K562 (cell line): ENCODE measurements around the gene POFUT2. TPM values are rescaled to one million over a fixed set of nuclear protein-coding genes. Genes with fewer than 3 reads are reported as not detected.

Source experiments
- ATAC-seq: fragments of 200-7000 bp; cut with Tn5 transposase; 3 replicates; pipeline ENCODE4 v1.9.1; 2020; ENCODE audit warnings: moderate library complexity
- BruUV-seq: library from RNA; stranded (reverse); fragments of 400-500 nt; replicated peaks from 2 replicates; lab custom pipeline; 2021; lab: Mats Ljungman, UMichigan
- CTCF ChIA-PET: fragments of 300-600 bp; formaldehyde crosslinking; extraction: SDS; loops from one replicate; lab custom pipeline; 2021; ENCODE audit warnings: low intra/inter-chr PET ratio; lab: Yijun Ruan, JAX
- POLR2A ChIA-PET: fragments of 300-600, 350-650 bp; sonication (Branson Sonifier 250); formaldehyde crosslinking; extraction: SDS; loops from one replicate; lab custom pipeline; 2021; ENCODE audit warnings: antibody characterized with exemption, inconsistent platforms; lab: Yijun Ruan, JAX
- DNase-seq, 4 experiments: peaks; one replicate each; pipeline versions ENCODE4 v3.0.0 to v3.0.0-alpha.2; 2011 to 2018; ENCODE audit warnings: low spot score in 3 of 4, mixed read lengths in 3 of 4; ENCODE audit errors: extremely low read depth in 1 of 4
- FAIRE-seq: peaks from 2 replicates; lab custom pipeline; 2011; peaks lifted over from hg19 to GRCh38; lab: Jason Lieb, UNC
- H2AFZ ChIP-seq: 2 replicates; pipeline ENCODE4 v1.6.0; 2011; ENCODE audit warnings: low read depth, low read length, control low read depth, inconsistent platforms
- H3K27ac ChIP-seq: fragments of 200-600 bp; 3 replicates; pipeline ENCODE4 v1.8.0; 2011; ENCODE audit warnings: low read depth, mild to moderate bottlenecking, control low read depth, inconsistent platforms, low read length, moderate library complexity, mixed read lengths; ENCODE audit errors: extremely low read depth
- H3K27me3 ChIP-seq, 2 experiments: fragments of 300-600 bp in 1 of 2; 2 replicates in 1 of 2; 3 replicates in 1 of 2; pipeline versions ENCODE4 v1.6.0 to v1.8.0; 2011; ENCODE audit warnings: inconsistent platforms in 2 of 2, low read length in 2 of 2, mild to moderate bottlenecking in 1 of 2, mixed read lengths in 1 of 2, moderate library complexity in 1 of 2; ENCODE audit not compliant: control insufficient read depth in 2 of 2, insufficient read depth in 2 of 2
- H3K36me3 ChIP-seq: fragments of 300-600 bp; 3 replicates; pipeline ENCODE4 v1.8.0; 2011; ENCODE audit warnings: mild to moderate bottlenecking, low read length, inconsistent platforms; ENCODE audit not compliant: control insufficient read depth, insufficient read depth
- H3K4me1 ChIP-seq, 2 experiments: fragments of 200-600 bp in 1 of 2; replicated peaks in 1 of 2; 2 replicates in 1 of 2; 3 replicates in 1 of 2; pipeline versions ENCODE4 v1.5.1 to v1.8.0; 2011; ENCODE audit warnings: inconsistent platforms in 2 of 2, low read length in 2 of 2, mild to moderate bottlenecking in 1 of 2, mixed read lengths in 1 of 2, moderate library complexity in 1 of 2; ENCODE audit not compliant: control insufficient read depth in 2 of 2, insufficient read depth in 2 of 2
- H3K4me2 ChIP-seq: 2 replicates; pipeline ENCODE4 v1.6.1; 2011; ENCODE audit warnings: low read length, control low read depth, inconsistent platforms, mixed read lengths; ENCODE audit not compliant: insufficient read depth
- H3K4me3 ChIP-seq: fragments of 200-600 bp; sonication (generic), shearing (Covaris generic); 2 replicates; pipeline ENCODE4 v1.5.1; 2016; ENCODE audit warnings: control low read depth, inconsistent platforms
- H3K79me2 ChIP-seq: fragments of 200-600 bp; 3 replicates; pipeline ENCODE4 v1.8.0; 2011; ENCODE audit warnings: low read length, inconsistent platforms; ENCODE audit not compliant: control insufficient read depth, insufficient read depth
- H3K9ac ChIP-seq, 2 experiments: 2 replicates each; pipeline versions ENCODE4 v1.6.0 to v1.6.1; 2011; ENCODE audit warnings: low read depth in 2 of 2, low read length in 2 of 2, control low read depth in 1 of 2, inconsistent platforms in 1 of 2, mild to moderate bottlenecking in 1 of 2, mixed read lengths in 1 of 2; ENCODE audit not compliant: insufficient read depth in 1 of 2
- H3K9me1 ChIP-seq: one replicate; pipeline ENCODE4 v1.6.0; 2011; ENCODE audit warnings: inconsistent platforms, mild to moderate bottlenecking, low read length, moderate library complexity; ENCODE audit not compliant: control insufficient read depth, insufficient read depth
- H3K9me3 ChIP-seq: replicated peaks from 2 replicates; pipeline ENCODE4 v1.5.1; 2011; ENCODE audit warnings: low read depth, low read length, inconsistent platforms; ENCODE audit not compliant: control insufficient read depth, insufficient read depth
- H4K20me1 ChIP-seq: replicated peaks from 2 replicates; pipeline ENCODE4 v1.6.1; 2011; ENCODE audit warnings: low read length, inconsistent platforms, mixed read lengths; ENCODE audit not compliant: control insufficient read depth, insufficient read depth
- CAMTA2 ChIP-seq: fragments of 250-450 bp; sonication (Bioruptor Pico); conservative IDR thresholded peaks from 2 replicates; pipeline ENCODE4 v1.5.1; 2022
- ETV5 ChIP-seq: sonication (generic); formaldehyde crosslinking; IDR thresholded peaks from 2 replicates; pipeline ENCODE4 v1.4.0; 2020; ENCODE audit warnings: low read depth, mild to moderate bottlenecking, missing genetic modification reagents
- FOXP1 ChIP-seq: sonication (generic); formaldehyde crosslinking; IDR thresholded peaks from 2 replicates; pipeline ENCODE4 v1.8.0; 2022; ENCODE audit warnings: mild to moderate bottlenecking, missing genetic modification reagents
- RBM15 ChIP-seq: fragments of 200-400 bp; formaldehyde crosslinking; IDR thresholded peaks from 2 replicates; pipeline ENCODE4 v1.6.1; 2018; ENCODE audit warnings: mild to moderate bottlenecking, low read length, moderate library complexity; ENCODE audit not compliant: insufficient read depth
- SAFB ChIP-seq: fragments of 200-400 bp; formaldehyde crosslinking; IDR thresholded peaks from 2 replicates; pipeline ENCODE4 v1.6.1; 2017; ENCODE audit warnings: low read depth, low read length, borderline replicate concordance
- STAT5B ChIP-seq: fragments of 250-450 bp; sonication (Bioruptor Pico); IDR thresholded peaks from 2 replicates; pipeline ENCODE4 v1.8.0; 2021; ENCODE audit warnings: mild to moderate bottlenecking, inconsistent platforms
- SUPT5H ChIP-seq: fragments of 450-650 bp; IDR thresholded peaks from 2 replicates; pipeline ENCODE4 v1.6.1; 2016
- TCF7L2 ChIP-seq: fragments of 150-350 bp; IDR thresholded peaks from 2 replicates; pipeline ENCODE4 v1.6.1; 2016; ENCODE audit warnings: low read depth, mild to moderate bottlenecking, low read length, moderate library complexity
- U2AF1 ChIP-seq: fragments of 200-400 bp; formaldehyde crosslinking; optimal IDR thresholded peaks from 2 replicates; pipeline ENCODE3; 2017; ENCODE audit warnings: mild to moderate bottlenecking, low read depth, low read length, moderate library complexity
- ZNF12 ChIP-seq: sonication (generic); formaldehyde crosslinking; IDR thresholded peaks from 2 replicates; pipeline ENCODE4 v1.4.0; 2020; ENCODE audit warnings: mild to moderate bottlenecking, missing genetic modification reagents
- ZNF134 ChIP-seq: fragments of 250-450 bp; sonication (Bioruptor Pico); conservative IDR thresholded peaks from 2 replicates; pipeline ENCODE4 v1.4.0; 2020
- ZNF175 ChIP-seq: fragments of 200-800 bp; sonication (Bioruptor generic); IDR thresholded peaks from 2 replicates; pipeline ENCODE4 v1.6.1; 2016; ENCODE audit warnings: low read depth, mild to moderate bottlenecking, missing genetic modification characterization, missing compliant biosample characterization
- ZNF217 ChIP-seq: sonication (generic); formaldehyde crosslinking; IDR thresholded peaks from 2 replicates; pipeline ENCODE4 v1.8.0; 2022; ENCODE audit warnings: mild to moderate bottlenecking, missing genetic modification reagents
- ZNF431 ChIP-seq: sonication (generic); formaldehyde crosslinking; IDR thresholded peaks from 2 replicates; pipeline ENCODE4 v1.8.0; 2022; ENCODE audit warnings: mild to moderate bottlenecking, missing genetic modification reagents
- ZNF445 ChIP-seq: fragments of 250-450 bp; sonication (Bioruptor Pico); IDR thresholded peaks from 2 replicates; pipeline ENCODE4 v1.4.0; 2020; ENCODE audit warnings: low read depth, mild to moderate bottlenecking, moderate library complexity
- ZSCAN29 ChIP-seq: fragments of 450-650 bp; IDR thresholded peaks from 2 replicates; pipeline ENCODE4 v1.6.1; 2017
- WGBS: fragments of 100-300 bp; shearing (Covaris generic); methylation state at CpG from one replicate; pipeline ENCODE4 v1.1.6; 2016; ENCODE audit warnings: low coverage, mixed read lengths; ENCODE audit not compliant: insufficient coverage; ENCODE audit errors: missing lambda C conversion rate; 5-methylcytosine and 5-hydroxymethylcytosine counted together
- in situ Hi-C: fragments of 300-500 bp; cut with MboI; formaldehyde crosslinking; loops from 4 replicates; pipeline ENCODE4 v1.15.0; 2018; ENCODE audit warnings: inconsistent platforms, mixed read lengths
- intact Hi-C: fragments of 100-400 bp; cut with micrococcal nuclease; formaldehyde crosslinking; loops from 2 replicates; pipeline ENCODE4 v1.14.2; 2022
- polyA plus RNA-seq, 8 experiments: library from polyadenylated mRNA; depleted of rRNA in 4 of 8; stranded (reverse) in 5 of 8; unstranded in 3 of 8; fragments of >200 nt; fragmentation: Nextera tagmentation in 2 of 8; fragmentation: Illumina TruSeq in 1 of 8; extraction: Ambion mirVana in 2 of 8; extraction: Trizol in 1 of 8; gene quantifications; 2 replicates each; pipeline versions ENCODE4 v1.2.1 to v1.2.3, GENCODE V29; 2011 to 2014; ENCODE audit warnings: inconsistent platforms in 1 of 8, missing spikeins in 1 of 8
- total RNA-seq, 7 experiments: library from RNA; depleted of rRNA in 6 of 7; stranded (reverse); fragments of >200 nt in 6 of 7; fragmentation: Illumina TruSeq in 2 of 7; extraction: Trizol in 2 of 7; gene quantifications; 2 replicates each; pipeline versions ENCODE4 v1.2.1 to v1.2.3, GENCODE V29; 2011 to 2021; ENCODE audit warnings: low replicate concordance in 1 of 7
- TF ChIP-seq, protein P1 (sequence below): fragments of 450-650 bp; IDR thresholded peaks from 2 replicates; pipeline ENCODE4 v1.6.1; 2016; ENCODE audit warnings: low read depth, mild to moderate bottlenecking, moderate library complexity
- TF ChIP-seq, protein P2 (sequence below), 2 experiments: fragments of 450-650 bp in 1 of 2; sonication (generic) in 1 of 2; formaldehyde crosslinking; conservative IDR thresholded peaks; 2 replicates each; pipeline versions ENCODE4 v1.4.0 to v1.8.1; 2020 to 2022; ENCODE audit warnings: mild to moderate bottlenecking in 1 of 2, missing genetic modification reagents in 1 of 2
- TF ChIP-seq, protein P3 (sequence below): fragments of 450-650 bp; IDR thresholded peaks from one replicate; pipeline ENCODE4 v1.6.1; 2018; ENCODE audit warnings: mild to moderate bottlenecking, moderate library complexity; ENCODE audit not compliant: partially characterized antibody

Gene POFUT2
- total and polyA plus RNA-seq, 9 of the 15 experiments (the other 6 are each of a cell fraction or from before 2014, with no cell fraction given): 1.1 to 24.2 (median 11.0) TPM

DNA sequence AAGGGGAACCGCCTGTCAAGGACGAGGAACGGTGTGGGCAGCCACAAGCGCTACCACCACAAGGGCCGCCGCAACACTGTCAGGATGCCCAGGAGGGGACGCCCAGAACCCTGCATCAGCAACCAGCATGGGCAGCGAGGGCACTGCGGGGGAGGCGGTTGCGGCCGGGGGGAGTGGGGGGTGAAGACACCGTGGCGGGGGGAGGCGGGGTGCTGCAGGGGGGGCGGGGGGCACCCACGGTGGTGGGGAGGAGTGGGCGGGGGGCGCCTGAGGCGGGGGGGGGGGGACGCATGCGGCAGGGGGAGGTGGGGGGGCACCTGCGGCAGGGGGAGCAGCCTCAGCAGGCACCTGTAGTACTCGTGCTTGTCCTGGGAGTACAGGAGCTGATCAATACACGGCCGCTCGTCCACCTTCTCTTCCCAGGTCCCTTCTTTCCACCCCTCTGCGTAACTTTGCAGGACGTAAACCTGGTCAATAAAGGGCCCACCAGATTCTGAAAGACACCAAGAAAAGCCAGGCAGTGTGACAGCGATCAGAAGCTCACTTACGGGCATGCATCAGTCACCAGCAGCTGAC lies 4.6 kb downstream of the POFUT2 start (continued):
- no peak for TF ChIP-seq U2AF1
- no peak for TF ChIP-seq ZNF445 (CRISPR knock-in tag)
- TF ChIP-seq, protein P1, sequence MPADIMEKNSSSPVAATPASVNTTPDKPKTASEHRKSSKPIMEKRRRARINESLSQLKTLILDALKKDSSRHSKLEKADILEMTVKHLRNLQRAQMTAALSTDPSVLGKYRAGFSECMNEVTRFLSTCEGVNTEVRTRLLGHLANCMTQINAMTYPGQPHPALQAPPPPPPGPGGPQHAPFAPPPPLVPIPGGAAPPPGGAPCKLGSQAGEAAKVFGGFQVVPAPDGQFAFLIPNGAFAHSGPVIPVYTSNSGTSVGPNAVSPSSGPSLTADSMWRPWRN: no peak
- TF ChIP-seq ZSCAN29: no peak

DNA sequence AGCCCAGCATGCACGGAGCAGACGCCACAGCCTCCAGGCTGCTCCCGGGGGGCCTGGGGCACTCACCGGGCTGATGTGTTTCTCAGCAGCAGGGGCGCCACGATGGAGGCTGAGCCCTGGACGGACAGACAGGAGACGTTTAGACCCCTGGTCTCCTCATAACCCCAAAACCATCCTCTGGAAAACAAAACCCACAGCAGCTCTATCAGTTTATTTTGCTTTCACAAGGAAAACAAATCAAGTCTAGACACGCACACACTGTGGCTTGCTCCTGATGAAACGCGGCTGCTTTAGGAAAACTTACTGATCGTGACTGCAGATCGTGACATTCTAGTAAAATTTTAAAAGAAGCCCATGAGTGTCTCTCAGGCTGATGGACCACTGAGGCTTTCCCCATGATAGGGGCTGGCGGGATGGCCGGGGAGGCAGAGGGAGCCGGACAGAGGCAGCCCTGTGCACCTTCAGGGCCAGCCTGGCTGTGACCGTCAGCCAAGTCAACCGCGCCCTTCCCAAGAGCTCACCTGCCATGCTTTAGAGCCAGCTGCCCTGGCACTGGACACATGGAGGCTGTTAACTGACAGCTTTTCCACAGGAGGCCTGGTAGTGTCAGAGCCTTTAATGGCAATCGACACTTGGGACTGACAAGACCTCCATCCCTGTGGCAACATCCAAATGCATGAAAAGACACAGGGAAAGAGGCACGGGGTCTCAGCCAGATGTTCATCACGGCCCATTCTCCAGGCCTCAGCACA lies 5.2 kb downstream of the POFUT2 start:
- intact Hi-C loops: no loop called here
- H4K20me1 ChIP-seq: 0 out of 2 replicates have a peak, but pooled peaks cover 4% of the 10 kb centered on the region
- no peak overlapping the region for H3K9ac ChIP-seq
- H3K4me3 ChIP-seq: no peak overlapping the region
- no peaks in the 10 kb centered on the region for H3K9me3 ChIP-seq
- ATAC-seq: no peak
- H3K27ac ChIP-seq: no peak overlapping the region
- no peaks in the 10 kb centered on the region for H3K27me3 ChIP-seq
- peaks cover 4 to 23% of the 10 kb centered on the region in 2 experiments; a peak in 4 of 5 replicates for H3K4me1 ChIP-seq
- WGBS: 94% methylated on average over 22 of the region's 22 CpGs
- in situ Hi-C loops: no loop called here
- no peak overlapping the region for H2AFZ ChIP-seq
- no peak overlapping the region for H3K4me2 ChIP-seq
- POLR2A ChIA-PET: interaction anchor here (0.6 kb wide), 1 partner anchor 82 kb away, joined by 3 read pairs; no protein-coding TSS in a partner anchor
- peaks cover 73% of the 10 kb centered on the region for H3K36me3 ChIP-seq
- BruUV-seq: no TSS peak
- CTCF ChIA-PET: no interaction called here
- peaks cover 8% of the 10 kb centered on the region; the same call in 2 of the 3 replicates for H3K79me2 ChIP-seq
- FAIRE-seq: no peak
- DNase-seq: no peak
- H3K9me1 ChIP-seq: peaks cover 9% of the 10 kb centered on the region
- TF ChIP-seq, protein P2, sequence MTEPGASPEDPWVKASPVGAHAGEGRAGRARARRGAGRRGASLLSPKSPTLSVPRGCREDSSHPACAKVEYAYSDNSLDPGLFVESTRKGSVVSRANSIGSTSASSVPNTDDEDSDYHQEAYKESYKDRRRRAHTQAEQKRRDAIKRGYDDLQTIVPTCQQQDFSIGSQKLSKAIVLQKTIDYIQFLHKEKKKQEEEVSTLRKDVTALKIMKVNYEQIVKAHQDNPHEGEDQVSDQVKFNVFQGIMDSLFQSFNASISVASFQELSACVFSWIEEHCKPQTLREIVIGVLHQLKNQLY (CRISPR knock-in tag; conservative IDR thresholded peaks at IDR 0.05): no peak
- no peak for TF ChIP-seq ZNF175 (CRISPR knock-in tag)
- no peak for TF ChIP-seq STAT5B
- TF ChIP-seq ETV5 (CRISPR knock-in tag): no peak
- TF ChIP-seq ZNF431 (CRISPR knock-in tag): no peak
- no peak for TF ChIP-seq SAFB
- TF ChIP-seq ZNF134 (CRISPR knock-in tag): no peak
- no peak for TF ChIP-seq CAMTA2 (CRISPR knock-in tag)
- TF ChIP-seq RBM15: no peak
- no peak for TF ChIP-seq SUPT5H
- TF ChIP-seq, protein P3, sequence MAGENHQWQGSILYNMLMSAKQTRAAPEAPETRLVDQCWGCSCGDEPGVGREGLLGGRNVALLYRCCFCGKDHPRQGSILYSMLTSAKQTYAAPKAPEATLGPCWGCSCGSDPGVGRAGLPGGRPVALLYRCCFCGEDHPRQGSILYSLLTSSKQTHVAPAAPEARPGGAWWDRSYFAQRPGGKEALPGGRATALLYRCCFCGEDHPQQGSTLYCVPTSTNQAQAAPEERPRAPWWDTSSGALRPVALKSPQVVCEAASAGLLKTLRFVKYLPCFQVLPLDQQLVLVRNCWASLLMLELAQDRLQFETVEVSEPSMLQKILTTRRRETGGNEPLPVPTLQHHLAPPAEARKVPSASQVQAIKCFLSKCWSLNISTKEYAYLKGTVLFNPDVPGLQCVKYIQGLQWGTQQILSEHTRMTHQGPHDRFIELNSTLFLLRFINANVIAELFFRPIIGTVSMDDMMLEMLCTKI: no peak
- no peak for TF ChIP-seq FOXP1 (CRISPR knock-in tag)
- no peak for TF ChIP-seq TCF7L2
- no peak for TF ChIP-seq ZNF217
- TF ChIP-seq ZNF12: no peak
